Smooth muscle cell (in vitro differentiated cells): ENCODE results near the gene SEMA7A. TPM values are rescaled to one million over a fixed set of nuclear protein-coding genes. Genes with fewer than 3 reads are reported as not detected.

Experiments
- DNase-seq: peaks from one replicate; lab custom pipeline; 2025; ENCODE audit not compliant: unreplicated experiment; lab: John Stamatoyannopoulos, UW
- H2AFZ ChIP-seq: fragments of 200-600 bp; sonication (generic); 2 replicates; pipeline ENCODE4 v1.6.0; 2016; ENCODE audit warnings: antibody characterized with exemption, low read depth, mild to moderate bottlenecking
- H3F3A ChIP-seq: fragments of 200-600 bp; sonication (generic); 2 replicates; pipeline ENCODE4 v1.6.0; 2017; ENCODE audit warnings: antibody characterized with exemption, low read depth
- H3K27ac ChIP-seq: fragments of 200-600 bp; sonication (generic); 2 replicates; pipeline ENCODE4 v1.5.1; 2016; ENCODE audit warnings: low read depth, mild to moderate bottlenecking
- H3K27me3 ChIP-seq: fragments of 200-600 bp; sonication (generic); 2 replicates; pipeline ENCODE4 v1.6.1; 2016; ENCODE audit warnings: low read depth, mild to moderate bottlenecking
- H3K36me3 ChIP-seq: fragments of 200-600 bp; sonication (generic); 2 replicates; pipeline ENCODE4 v1.5.1; 2016; ENCODE audit warnings: low read depth
- H3K4me1 ChIP-seq: fragments of 200-600 bp; sonication (generic); 2 replicates; pipeline ENCODE4 v1.5.1; 2016; ENCODE audit warnings: low read depth
- H3K4me2 ChIP-seq: fragments of 200-600 bp; sonication (generic); 2 replicates; pipeline ENCODE4 v1.6.0; 2016; ENCODE audit warnings: mild to moderate bottlenecking
- H3K4me3 ChIP-seq: fragments of 200-600 bp; sonication (generic); 2 replicates; pipeline ENCODE4 v1.5.1; 2016; ENCODE audit warnings: mild to moderate bottlenecking
- H3K79me2 ChIP-seq: fragments of 200-600 bp; sonication (generic); 2 replicates; pipeline ENCODE4 v1.6.0; 2016; ENCODE audit warnings: low read depth, mild to moderate bottlenecking
- H3K9ac ChIP-seq: fragments of 200-600 bp; sonication (generic); 2 replicates; pipeline ENCODE4 v1.6.0; 2016; ENCODE audit warnings: low read depth
- H3K9me3 ChIP-seq: fragments of 200-600 bp; sonication (generic); replicated peaks from 2 replicates; pipeline ENCODE4 v1.5.1; 2016; ENCODE audit warnings: low read depth
- H4K20me1 ChIP-seq: fragments of 200-600 bp; sonication (generic); 2 replicates; pipeline ENCODE4 v1.6.0; 2016; ENCODE audit warnings: low read depth
- CTCF ChIP-seq: fragments of 200-600 bp; sonication (generic); IDR thresholded peaks from 2 replicates; pipeline ENCODE4 v1.5.1; 2017; ENCODE audit warnings: borderline replicate concordance, mild to moderate bottlenecking, antibody characterized with exemption; ENCODE audit not compliant: insufficient read depth, poor library complexity, severe bottlenecking
- WGBS: methylation state at CpG from one replicate; pipeline ENCODE4 v1.1.7; 2016; ENCODE audit warnings: low lambda C conversion rate; 5-methylcytosine and 5-hydroxymethylcytosine counted together
- polyA plus RNA-seq: library from polyadenylated mRNA; unstranded; fragments of >200 nt; fragmentation: Nextera tagmentation; extraction: Ambion mirVana; gene quantifications from 2 replicates; pipeline ENCODE4 v1.2.1, GENCODE V29; 2016
- total RNA-seq: library from RNA; depleted of rRNA; stranded (reverse); fragments of >200 nt; gene quantifications from 2 replicates; pipeline ENCODE4 v1.2.3, GENCODE V29; 2014

SEMA7A gene
- total and polyA plus RNA-seq, 2 experiments from 2014 or later = 9.3 to 44.5 TPM

- DNase-seq = no peak
- Histone ChIP-seq H2AFZ (no peak overlapping the region), H3K27ac (no peak overlapping the region), H3K36me3 (no peaks in the 10 kb centered on the region), H3K4me1 (no peaks in the 10 kb centered on the region), H3F3A (no peaks in the 10 kb centered on the region), H4K20me1 (peaks cover 18% of the 10 kb centered on the region), H3K4me2 (no peak overlapping the region), H3K9me3 (no peaks in the 10 kb centered on the region), H3K27me3 (no peaks in the 10 kb centered on the region), H3K79me2 (peaks cover 4% of the 10 kb centered on the region), H3K9ac (no peak overlapping the region), H3K4me3 (no peak overlapping the region)
- WGBS = 91% methylated on average over 9 of the region's 9 CpGs
- TF ChIP-seq CTCF = no peak
Measured at GRCh38 chr15:74413350-74414080, 20.2 kb downstream of the SEMA7A start.

GRCh38 chr15:74412159-74412558 is 21.6 kb downstream of the SEMA7A start:
- Histone ChIP-seq H3K4me2 (no peak overlapping the region), H4K20me1 (peaks cover 4% of the 10 kb centered on the region), H3K4me3 (no peak overlapping the region), H3K79me2 (no peaks in the 10 kb centered on the region), H3K9me3 (no peaks in the 10 kb centered on the region), H3K27ac (no peak overlapping the region), H3K4me1 (peaks cover 10% of the 10 kb centered on the region), H3K9ac (no peak overlapping the region), H3K27me3 (no peaks in the 10 kb centered on the region), H2AFZ (no peak overlapping the region), H3F3A (peaks cover 7% of the 10 kb centered on the region), H3K36me3 (no peaks in the 10 kb centered on the region)
- 81% methylated on average over 6 of the region's 6 CpGs for WGBS
- no peak for TF ChIP-seq CTCF
- no peak for DNase-seq

GRCh38 chr15:74411686-74412085 is 22.1 kb downstream of the SEMA7A start:
- no peaks in the 10 kb centered on the region for H3K36me3 ChIP-seq
- 95% methylated on average over 11 of the region's 12 CpGs for WGBS
- H3K4me3 ChIP-seq = no peak overlapping the region
- H3K27ac ChIP-seq = no peak overlapping the region
- H3F3A ChIP-seq = peaks cover 12% of the 10 kb centered on the region
- no peaks in the 10 kb centered on the region for H4K20me1 ChIP-seq
- no peaks in the 10 kb centered on the region for H3K9me3 ChIP-seq
- no peaks in the 10 kb centered on the region for H3K79me2 ChIP-seq
- no peak for TF ChIP-seq CTCF
- no peak for DNase-seq
- H3K4me1 ChIP-seq = peaks cover 15% of the 10 kb centered on the region
- H3K4me2 ChIP-seq = no peak overlapping the region
- no peak overlapping the region for H3K9ac ChIP-seq
- no peaks in the 10 kb centered on the region for H3K27me3 ChIP-seq
- H2AFZ ChIP-seq = no peak overlapping the region

DNA sequence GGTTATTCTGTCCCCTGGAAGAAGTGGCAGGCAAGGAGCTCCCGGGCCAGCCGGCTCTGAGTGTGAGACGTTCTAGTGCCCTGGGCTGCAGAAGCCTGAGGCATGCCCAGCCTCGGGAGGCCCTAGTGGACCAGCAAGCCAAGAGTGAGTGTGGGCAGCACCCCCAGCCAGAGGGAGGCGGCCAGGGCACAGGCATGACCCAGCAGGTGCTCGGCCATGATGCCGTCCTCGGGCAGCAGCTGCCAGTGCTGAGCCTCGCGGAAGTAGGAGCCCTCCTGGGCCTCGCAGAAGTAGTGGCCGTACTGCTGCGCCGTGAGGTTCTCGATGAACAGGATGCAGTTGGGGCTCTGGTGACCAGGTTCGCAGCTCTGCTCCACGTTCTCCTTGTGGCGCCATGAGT is 23.3 kb downstream of the SEMA7A start:
- Histone ChIP-seq H3K4me3 (no peak overlapping the region), H3K79me2 (no peaks in the 10 kb centered on the region), H3K4me1 (peaks cover 19% of the 10 kb centered on the region), H2AFZ (no peak overlapping the region), H3F3A (peaks cover 23% of the 10 kb centered on the region), H3K27ac (no peak overlapping the region), H3K9ac (no peak overlapping the region), H3K4me2 (no peak overlapping the region), H3K36me3 (no peaks in the 10 kb centered on the region), H4K20me1 (no peaks in the 10 kb centered on the region), H3K27me3 (no peaks in the 10 kb centered on the region), H3K9me3 (no peaks in the 10 kb centered on the region)
- TF ChIP-seq CTCF = no peak
- WGBS = 96% methylated on average over 18 of the region's 18 CpGs
- DNase-seq = no peak
